Bronchial smooth muscle cell (primary cell): ENCODE data around the gene CC2D2A. TPM values are rescaled to one million over a fixed set of nuclear protein-coding genes. Genes with fewer than 3 reads are reported as not detected.

Experiments
- total RNA-seq: library from RNA; depleted of rRNA; stranded (reverse); fragments of >200 nt; gene quantifications from 2 replicates; pipeline ENCODE4 v1.2.1, GENCODE V29; 2014

CC2D2A gene
- 30.9 and 40.4 TPM in 2 replicates for total RNA-seq

DNA sequence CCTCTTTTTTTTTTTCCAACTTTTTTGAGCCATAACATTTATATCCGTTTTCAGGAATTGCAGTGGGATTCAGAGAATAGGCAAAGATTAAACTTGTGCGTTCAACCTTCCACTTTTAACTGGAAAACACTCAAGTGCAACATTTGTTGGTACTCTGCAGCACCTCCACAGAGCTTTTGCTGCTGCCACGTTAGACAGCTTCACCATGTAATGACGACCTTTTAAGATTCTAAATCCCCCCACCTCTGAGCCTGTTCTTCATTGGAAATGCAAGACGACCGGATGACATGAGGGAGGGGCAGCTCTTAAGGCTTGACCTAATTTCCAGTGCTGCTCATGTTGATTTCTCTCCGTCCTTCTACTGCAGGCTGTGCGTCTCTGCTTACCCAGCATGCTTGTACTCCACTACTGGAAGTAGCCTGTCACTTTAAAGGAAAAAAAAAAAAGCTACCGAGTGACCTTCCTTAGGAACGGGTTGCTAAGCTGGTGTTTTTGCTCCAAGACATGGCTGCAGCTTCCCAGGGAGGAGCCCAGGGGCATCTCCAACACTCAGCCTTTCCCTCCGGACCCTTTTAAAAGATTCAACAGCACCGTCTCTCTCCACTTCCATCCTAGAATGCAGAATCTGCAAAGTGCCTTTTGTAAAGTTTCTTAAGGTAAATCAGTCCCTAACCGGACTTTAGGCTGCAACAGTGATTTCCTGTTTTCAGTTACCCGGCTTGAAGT is at the start of gene CC2D2A:
CC2D2A (plus strand) TSS at position 481 of the 726 bp plus-strand sequence. CDS start 6,051 bp downstream, outside the sequence.

DNA sequence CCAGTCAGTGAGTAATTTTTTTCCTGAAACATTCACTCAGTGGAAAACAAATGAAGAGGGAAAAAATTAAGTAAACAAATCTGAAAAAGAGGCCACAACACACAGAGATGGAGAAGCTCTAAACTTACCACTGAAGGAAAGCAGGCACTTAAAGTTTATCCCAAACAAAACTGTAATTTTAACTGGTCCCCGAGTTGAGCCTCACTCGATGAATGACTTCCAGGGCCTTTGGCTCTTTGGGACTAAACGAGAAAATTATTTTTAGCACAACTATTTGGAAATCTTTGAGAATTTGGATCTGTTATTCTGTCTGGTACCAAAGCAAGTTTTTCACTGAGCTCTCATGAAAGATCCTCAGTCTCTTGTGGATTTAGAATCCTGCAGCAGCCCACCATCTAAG is 42.0 kb upstream of the CC2D2A start, which contains the start of gene C1QTNF7:
C1QTNF7 (plus strand) TSS at position 333 of the 400 bp plus-strand sequence. CDS start 7,711 bp downstream, outside the sequence.

Other genes with a start within 250 kb of the CC2D2A start
- 1.2 and 3.0 TPM in 2 replicates for gene C1QTNF7, start 41.8 kb upstream of the CC2D2A start, total RNA-seq
- gene FBXL5, start 185.5 kb downstream of the CC2D2A start, total RNA-seq, result 86.1 and 100 TPM in 2 replicates
- gene FAM200B, start 211.9 kb downstream of the CC2D2A start, total RNA-seq, result 14.7 and 20.3 TPM in 2 replicates
- 8.7 and 12.1 TPM in 2 replicates for gene BST1, start 233.2 kb downstream of the CC2D2A start, total RNA-seq